ENCODE measurements around the gene VWC2. TPM values are rescaled to one million over a fixed set of nuclear protein-coding genes. Genes with fewer than 3 reads are reported as not detected.
"Not testable (repeated sequence)": the region's sequence is repeated elsewhere in the genome, so short reads cannot be mapped to it uniquely, and the experiment has no call there.

Gene VWC2
- total and polyA plus RNA-seq, 2 experiments from 2014 or later, result 0.67 to 0.98 TPM

- H3K36me3 ChIP-seq, result no peaks in the 10 kb centered on the region
- DNase-seq (ENCODE audit: low read depth in 1 of 2, low spot score in 1 of 2), result no peak
- no peaks in the 10 kb centered on the region for H3K4me1 ChIP-seq (ENCODE audit: low read depth)
- no peak overlapping the region for H3K27ac ChIP-seq
- H3K27me3 ChIP-seq, result no peaks in the 10 kb centered on the region
- H3K4me3 ChIP-seq, result no peak overlapping the region
- TF ChIP-seq CTCF (IDR thresholded peaks at IDR 0.05; ENCODE audit: low read depth, low read length), result no peak
- H3K9me3 ChIP-seq (ENCODE audit: low read depth), result no peaks in the 10 kb centered on the region
Measured at GRCh38 chr7:49848211-49848841, 74.9 kb downstream of the VWC2 start.

GRCh38 chr7:49850921-49851613, 77.6 kb downstream of the VWC2 start:
- peak in 1 of 2 donors; percentile 33 for DNase-seq (ENCODE audit: low read depth in 1 of 2, low spot score in 1 of 2)
- H3K4me1 ChIP-seq (ENCODE audit: low read depth), result no peaks in the 10 kb centered on the region
- no peaks in the 10 kb centered on the region for H3K36me3 ChIP-seq
- H3K27me3 ChIP-seq, result no peaks in the 10 kb centered on the region
- H3K27ac ChIP-seq, result no peak overlapping the region
- H3K9me3 ChIP-seq (ENCODE audit: low read depth), result no peaks in the 10 kb centered on the region
- H3K4me3 ChIP-seq, result no peak overlapping the region
- TF ChIP-seq CTCF (IDR thresholded peaks at IDR 0.05; ENCODE audit: low read depth, low read length), result no peak

GRCh38 chr7:49851614-49851934, 78.1 kb downstream of the VWC2 start:
- H3K27me3 ChIP-seq; H3K4me3 ChIP-seq; H3K9me3 ChIP-seq (ENCODE audit: low read depth); H3K4me1 ChIP-seq (ENCODE audit: low read depth); H3K27ac ChIP-seq; H3K36me3 ChIP-seq; DNase-seq (ENCODE audit: low read depth in 1 of 2, low spot score in 1 of 2): not testable (repeated sequence)

- no peaks in the 10 kb centered on the region for H3K4me1 ChIP-seq (ENCODE audit: low read depth)
- peak; percentile 61 to 76 for DNase-seq (ENCODE audit: low read depth in 1 of 2, low spot score in 1 of 2)
- no peaks in the 10 kb centered on the region for H3K36me3 ChIP-seq
- TF ChIP-seq CTCF (IDR thresholded peaks at IDR 0.05; ENCODE audit: low read depth, low read length), result peak; percentile 71
- no peaks in the 10 kb centered on the region for H3K9me3 ChIP-seq (ENCODE audit: low read depth)
- no peak overlapping the region for H3K4me3 ChIP-seq
- no peaks in the 10 kb centered on the region for H3K27me3 ChIP-seq
- no peak overlapping the region for H3K27ac ChIP-seq
Measured at GRCh38 chr7:49852619-49853462, 79.4 kb downstream of the VWC2 start.

- Histone ChIP-seq H3K4me1 (ENCODE audit: low read depth) (no peaks in the 10 kb centered on the region), H3K27me3 (no peaks in the 10 kb centered on the region), H3K4me3 (no peak overlapping the region), H3K27ac (no peak overlapping the region), H3K9me3 (ENCODE audit: low read depth) (no peaks in the 10 kb centered on the region), H3K36me3 (no peaks in the 10 kb centered on the region)
- TF ChIP-seq CTCF (IDR thresholded peaks at IDR 0.05; ENCODE audit: low read depth, low read length), result no peak
- no peak for DNase-seq (ENCODE audit: low read depth in 1 of 2, low spot score in 1 of 2)
Measured at GRCh38 chr7:49855281-49855980, 82.0 kb downstream of the VWC2 start.

Data from cardiac muscle cell (in vitro differentiated cells and primary cell).